SKM-1 (cell line): ENCODE data around the gene TNRC6A.
"Not testable (repeated sequence)": the region's sequence is repeated elsewhere in the genome, so short reads cannot be mapped to it uniquely, and the experiment has no call there.

ENCODE experiments used
- DNase-seq: peaks from one replicate; lab custom pipeline; 2025; ENCODE audit not compliant: unreplicated experiment; lab: John Stamatoyannopoulos, UW

TNRC6A gene

GRCh38 chr16:24810951-24811843 is 81.7 kb downstream of the TNRC6A start:
- DNase-seq: no peak

GRCh38 chr16:24812813-24813212 is 83.4 kb downstream of the TNRC6A start:
- not testable (repeated sequence) for DNase-seq

GRCh38 chr16:24815021-24815420 is 85.6 kb downstream of the TNRC6A start:
- no peak for DNase-seq

GRCh38 chr16:24816688-24817087 is 87.2 kb downstream of the TNRC6A start:
- no peak for DNase-seq

GRCh38 chr16:24819462-24820040 is 90.1 kb downstream of the TNRC6A start:
- DNase-seq: no peak

- DNase-seq: no peak
These were observed 91.1 kb downstream of the TNRC6A start for GRCh38 chr16:24820522-24820921.

- no peak for DNase-seq
These were observed 91.7 kb downstream of the TNRC6A start for GRCh38 chr16:24821129-24821528.

GRCh38 chr16:24822542-24822941 is 93.1 kb downstream of the TNRC6A start:
- no peak for DNase-seq

- no peak for DNase-seq
These were observed 93.5 kb downstream of the TNRC6A start for GRCh38 chr16:24822974-24823373.

GRCh38 chr16:24825696-24826095 is 96.2 kb downstream of the TNRC6A start:
- no peak for DNase-seq

GRCh38 chr16:24826096-24826690 is 96.7 kb downstream of the TNRC6A start:
- DNase-seq: no peak

GRCh38 chr16:24826817-24827566 is 97.5 kb downstream of the TNRC6A start:
- DNase-seq: no peak

- DNase-seq: no peak
These were observed 99.7 kb downstream of the TNRC6A start for GRCh38 chr16:24829153-24829552.

GRCh38 chr16:24833352-24833751 is 103.9 kb downstream of the TNRC6A start:
- DNase-seq: no peak

- DNase-seq: no peak
These were observed 105.2 kb downstream of the TNRC6A start for GRCh38 chr16:24834459-24835335.

GRCh38 chr16:24836836-24837235 is 107.4 kb downstream of the TNRC6A start:
- no peak for DNase-seq

GRCh38 chr16:24837969-24838368 is 108.5 kb downstream of the TNRC6A start:
- DNase-seq: no peak

- DNase-seq: peak; percentile 47
These were observed 109.3 kb downstream of the TNRC6A start for GRCh38 chr16:24838554-24839266.

- DNase-seq: no peak
These were observed 110.0 kb downstream of the TNRC6A start for GRCh38 chr16:24839347-24839972.
